Panc1 (cell line): ENCODE results near the gene SLC49A4. TPM values are rescaled to one million over a fixed set of nuclear protein-coding genes. Genes with fewer than 3 reads are reported as not detected.

ENCODE experiments used
- ATAC-seq: fragments of 200-7000 bp; cut with Tn5 transposase; 2 replicates; pipeline ENCODE4 v1.9.1; 2020; ENCODE audit warnings: mild to moderate bottlenecking, moderate library complexity
- BruUV-seq: library from RNA; stranded (reverse); fragments of 400-500 nt; replicated peaks from 2 replicates; lab custom pipeline; 2021; lab: Mats Ljungman, UMichigan
- CTCF ChIA-PET: fragments of 300-600 bp; sonication (Branson Sonifier 250); formaldehyde crosslinking; loops from one replicate; lab custom pipeline; 2022; ENCODE audit warnings: antibody characterized with exemption; lab: Charles Lee
- POLR2A ChIA-PET: fragments of 300-600 bp; sonication (Branson Sonifier 250); formaldehyde crosslinking; loops from one replicate; lab custom pipeline; 2022; ENCODE audit warnings: antibody characterized with exemption; lab: Charles Lee
- DNase-seq: peaks from one replicate; pipeline ENCODE4 v3.0.0-alpha.2; 2010; ENCODE audit warnings: low read depth, low spot score
- H3K27ac ChIP-seq: 2 replicates; pipeline ENCODE4 v1.5.1; 2011; ENCODE audit warnings: mild to moderate bottlenecking, low read length, inconsistent platforms
- H3K27me3 ChIP-seq: fragments of 200-500 bp; sonication (Bioruptor generic); 2 replicates; pipeline ENCODE4 v1.6.0; 2014; ENCODE audit warnings: low read length, inconsistent platforms; ENCODE audit not compliant: control insufficient read depth, insufficient read depth
- H3K36me3 ChIP-seq: fragments of 200-500 bp; sonication (Bioruptor generic); 2 replicates; pipeline ENCODE4 v1.5.1; 2014; ENCODE audit warnings: inconsistent platforms, mild to moderate bottlenecking, low read length, moderate library complexity; ENCODE audit not compliant: control insufficient read depth, insufficient read depth
- H3K4me1 ChIP-seq: 2 replicates; pipeline ENCODE4 v1.5.1; 2011; ENCODE audit warnings: inconsistent platforms, mild to moderate bottlenecking, low read length, moderate library complexity; ENCODE audit not compliant: control insufficient read depth, insufficient read depth
- H3K4me3 ChIP-seq, 2 experiments: 2 replicates each; pipeline ENCODE4 v1.5.1; 2011 to 2012; ENCODE audit warnings: low read depth in 2 of 2, low read length in 2 of 2, mild to moderate bottlenecking in 2 of 2, inconsistent platforms in 1 of 2, moderate library complexity in 1 of 2
- H3K9me3 ChIP-seq: fragments of 200-500 bp; sonication (Bioruptor generic); 2 replicates; pipeline ENCODE4 v1.5.1; 2014; ENCODE audit warnings: low read depth, mild to moderate bottlenecking, inconsistent platforms, low read length, moderate library complexity; ENCODE audit not compliant: control insufficient read depth, insufficient read depth
- POLR2AphosphoS5 ChIP-seq: IDR thresholded peaks from 2 replicates; pipeline ENCODE4 v1.6.1; 2012; ENCODE audit warnings: mild to moderate bottlenecking, low read depth, low read length, moderate library complexity
- SIN3A ChIP-seq: IDR thresholded peaks from 2 replicates; pipeline ENCODE4 v1.6.1; 2012; ENCODE audit warnings: low read depth, mild to moderate bottlenecking, low read length, moderate library complexity, borderline replicate concordance; ENCODE audit not compliant: insufficient read depth
- TCF7L2 ChIP-seq: IDR thresholded peaks from 2 replicates; pipeline ENCODE4 v1.6.1; 2011; ENCODE audit warnings: mild to moderate bottlenecking, low read depth, low read length, inconsistent platforms
- in situ Hi-C: cut with HindIII; loops from 2 replicates; pipeline ENCODE4 v1.10.0; 2016; ENCODE audit warnings: low sequenced_read_pairs, low pct_unique_long_range_greater_than_20kb
- intact Hi-C: fragments of 100-400 bp; cut with micrococcal nuclease; formaldehyde crosslinking; loops from one replicate; pipeline ENCODE4 v1.10.0; 2022; ENCODE audit not compliant: unreplicated experiment
- total RNA-seq: library from RNA; stranded (reverse); gene quantifications from one replicate; pipeline ENCODE4 v1.2.1, GENCODE V29; 2021; ENCODE audit not compliant: unreplicated experiment
- TF ChIP-seq, protein P1 (sequence below): fragments of 450-650 bp; IDR thresholded peaks from 2 replicates; pipeline ENCODE4 v1.5.1; 2017; ENCODE audit warnings: mild to moderate bottlenecking
- TF ChIP-seq, protein P2 (sequence below), 2 experiments: IDR thresholded peaks; 2 replicates each; pipeline ENCODE4 v1.6.1; 2011 to 2012; ENCODE audit warnings: low read depth in 2 of 2, control low read depth in 1 of 2, low read length in 1 of 2, mild to moderate bottlenecking in 1 of 2, moderate library complexity in 1 of 2; ENCODE audit not compliant: insufficient read depth in 1 of 2

The SLC49A4 gene
- total RNA-seq, 1 experiment from 2014 or later = 15.9 TPM

DNA sequence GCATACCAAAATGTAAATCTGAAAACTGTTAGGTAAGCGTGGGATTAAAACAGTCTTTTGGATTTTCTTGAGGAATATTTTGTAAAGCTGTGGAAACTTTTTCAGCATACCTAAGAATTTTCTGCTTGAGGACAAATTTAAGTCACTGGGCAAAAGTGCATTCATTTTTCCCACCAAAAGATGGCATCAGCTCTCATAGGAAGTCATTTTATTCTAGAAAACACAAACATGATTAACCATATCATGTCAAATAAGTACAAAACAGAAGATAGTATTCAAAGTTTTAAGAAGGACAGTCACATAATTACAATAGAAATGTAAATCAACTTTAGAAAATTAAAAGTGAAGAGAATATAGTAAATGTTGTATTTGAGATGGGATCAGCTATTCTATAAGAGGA is 63.5 kb downstream of the SLC49A4 start:
- intact Hi-C loops = loop anchor here (5.0 kb wide), 1 partner anchor 174 kb away; no protein-coding TSS in a partner anchor
- Histone ChIP-seq H3K27me3 (no peaks in the 10 kb centered on the region), H3K4me3 (no peak overlapping the region), H3K4me1 (no peaks in the 10 kb centered on the region), H3K27ac (no peak overlapping the region), H3K36me3 (no peaks in the 10 kb centered on the region), H3K9me3 (no peaks in the 10 kb centered on the region)
- POLR2A ChIA-PET = no interaction called here
- ATAC-seq = no peak
- DNase-seq = peak; percentile 17
- in situ Hi-C loops = no loop called here
- CTCF ChIA-PET = no interaction called here
- no TSS peak for BruUV-seq
- TF ChIP-seq, protein P1, sequence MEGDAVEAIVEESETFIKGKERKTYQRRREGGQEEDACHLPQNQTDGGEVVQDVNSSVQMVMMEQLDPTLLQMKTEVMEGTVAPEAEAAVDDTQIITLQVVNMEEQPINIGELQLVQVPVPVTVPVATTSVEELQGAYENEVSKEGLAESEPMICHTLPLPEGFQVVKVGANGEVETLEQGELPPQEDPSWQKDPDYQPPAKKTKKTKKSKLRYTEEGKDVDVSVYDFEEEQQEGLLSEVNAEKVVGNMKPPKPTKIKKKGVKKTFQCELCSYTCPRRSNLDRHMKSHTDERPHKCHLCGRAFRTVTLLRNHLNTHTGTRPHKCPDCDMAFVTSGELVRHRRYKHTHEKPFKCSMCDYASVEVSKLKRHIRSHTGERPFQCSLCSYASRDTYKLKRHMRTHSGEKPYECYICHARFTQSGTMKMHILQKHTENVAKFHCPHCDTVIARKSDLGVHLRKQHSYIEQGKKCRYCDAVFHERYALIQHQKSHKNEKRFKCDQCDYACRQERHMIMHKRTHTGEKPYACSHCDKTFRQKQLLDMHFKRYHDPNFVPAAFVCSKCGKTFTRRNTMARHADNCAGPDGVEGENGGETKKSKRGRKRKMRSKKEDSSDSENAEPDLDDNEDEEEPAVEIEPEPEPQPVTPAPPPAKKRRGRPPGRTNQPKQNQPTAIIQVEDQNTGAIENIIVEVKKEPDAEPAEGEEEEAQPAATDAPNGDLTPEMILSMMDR = peak; percentile 62; the same call in 1 of the 2 replicates
- TF ChIP-seq POLR2AphosphoS5 = no peak

DNA sequence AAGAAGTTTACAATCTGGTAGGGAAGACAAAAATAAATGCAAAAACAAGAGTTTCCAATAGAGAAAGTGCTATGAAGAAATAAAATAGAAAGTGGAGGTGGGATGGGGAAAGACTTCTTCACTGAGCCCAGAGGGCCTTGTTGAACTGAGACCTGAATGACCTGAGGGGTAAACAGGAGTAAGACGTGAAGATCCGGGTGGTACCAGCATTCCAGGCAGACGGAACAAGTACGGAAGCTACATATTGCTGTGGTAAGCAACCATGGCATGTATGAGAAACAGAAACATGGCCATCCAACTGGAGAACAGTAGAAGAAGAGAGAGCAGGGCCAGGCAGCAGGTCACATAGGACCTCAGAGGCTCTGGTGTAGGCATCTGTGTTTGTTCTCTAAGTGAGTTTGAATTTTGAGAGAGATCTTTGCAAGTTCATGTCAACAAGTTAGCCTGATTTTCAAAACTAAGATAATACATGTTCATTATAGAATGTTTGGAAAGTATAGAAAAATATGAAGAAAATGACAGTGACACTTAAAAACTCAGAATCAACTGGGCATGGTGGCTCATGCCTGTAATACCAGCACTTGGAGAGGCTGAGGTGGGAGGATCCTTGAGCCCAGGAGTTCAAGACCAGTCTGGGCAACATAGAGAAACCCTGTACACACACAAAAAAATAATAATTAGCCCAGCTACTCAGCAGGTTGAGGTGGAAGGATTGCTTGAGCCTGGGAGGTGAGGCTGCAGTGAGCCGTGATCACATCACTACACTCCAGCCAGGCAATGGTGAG is 64.3 kb downstream of the SLC49A4 start:
- no peak overlapping the region for H3K4me3 ChIP-seq
- intact Hi-C loops = loop anchor here (5.0 kb wide), 1 partner anchor 173 kb away; no protein-coding TSS in a partner anchor
- no TSS peak for BruUV-seq
- H3K4me1 ChIP-seq = no peaks in the 10 kb centered on the region
- H3K9me3 ChIP-seq = no peaks in the 10 kb centered on the region
- CTCF ChIA-PET = no interaction called here
- no peak overlapping the region for H3K27ac ChIP-seq
- in situ Hi-C loops = no loop called here
- H3K36me3 ChIP-seq = no peaks in the 10 kb centered on the region
- DNase-seq = no peak
- no peak for ATAC-seq
- no peaks in the 10 kb centered on the region for H3K27me3 ChIP-seq
- POLR2A ChIA-PET = no interaction called here
- TF ChIP-seq, protein P1 = no peak
- TF ChIP-seq POLR2AphosphoS5 = no peak
- no peak for TF ChIP-seq TCF7L2
- TF ChIP-seq, protein P2, sequence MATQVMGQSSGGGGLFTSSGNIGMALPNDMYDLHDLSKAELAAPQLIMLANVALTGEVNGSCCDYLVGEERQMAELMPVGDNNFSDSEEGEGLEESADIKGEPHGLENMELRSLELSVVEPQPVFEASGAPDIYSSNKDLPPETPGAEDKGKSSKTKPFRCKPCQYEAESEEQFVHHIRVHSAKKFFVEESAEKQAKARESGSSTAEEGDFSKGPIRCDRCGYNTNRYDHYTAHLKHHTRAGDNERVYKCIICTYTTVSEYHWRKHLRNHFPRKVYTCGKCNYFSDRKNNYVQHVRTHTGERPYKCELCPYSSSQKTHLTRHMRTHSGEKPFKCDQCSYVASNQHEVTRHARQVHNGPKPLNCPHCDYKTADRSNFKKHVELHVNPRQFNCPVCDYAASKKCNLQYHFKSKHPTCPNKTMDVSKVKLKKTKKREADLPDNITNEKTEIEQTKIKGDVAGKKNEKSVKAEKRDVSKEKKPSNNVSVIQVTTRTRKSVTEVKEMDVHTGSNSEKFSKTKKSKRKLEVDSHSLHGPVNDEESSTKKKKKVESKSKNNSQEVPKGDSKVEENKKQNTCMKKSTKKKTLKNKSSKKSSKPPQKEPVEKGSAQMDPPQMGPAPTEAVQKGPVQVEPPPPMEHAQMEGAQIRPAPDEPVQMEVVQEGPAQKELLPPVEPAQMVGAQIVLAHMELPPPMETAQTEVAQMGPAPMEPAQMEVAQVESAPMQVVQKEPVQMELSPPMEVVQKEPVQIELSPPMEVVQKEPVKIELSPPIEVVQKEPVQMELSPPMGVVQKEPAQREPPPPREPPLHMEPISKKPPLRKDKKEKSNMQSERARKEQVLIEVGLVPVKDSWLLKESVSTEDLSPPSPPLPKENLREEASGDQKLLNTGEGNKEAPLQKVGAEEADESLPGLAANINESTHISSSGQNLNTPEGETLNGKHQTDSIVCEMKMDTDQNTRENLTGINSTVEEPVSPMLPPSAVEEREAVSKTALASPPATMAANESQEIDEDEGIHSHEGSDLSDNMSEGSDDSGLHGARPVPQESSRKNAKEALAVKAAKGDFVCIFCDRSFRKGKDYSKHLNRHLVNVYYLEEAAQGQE (IDR thresholded peaks at IDR 0.05; ENCODE audit: insufficient read depth in 1 of 2, low read depth in 2 of 2, low read length in 1 of 2) = no peak
- TF ChIP-seq SIN3A = no peak
